Skeletal muscle satellite cell (primary cell): Measurements from ENCODE around the gene SEC14L1.
"Not testable (repeated sequence)": the region's sequence is repeated elsewhere in the genome, so short reads cannot be mapped to it uniquely, and the experiment has no call there.

Source experiments
- H3K27me3 ChIP-seq: 2 replicates; pipeline ENCODE4 v1.7.0; 2013; ENCODE audit warnings: low read length; ENCODE audit not compliant: control insufficient read depth, insufficient read depth
- H3K36me3 ChIP-seq: 2 replicates; pipeline ENCODE4 v1.7.0; 2013; ENCODE audit warnings: mild to moderate bottlenecking, control low read depth, low read length; ENCODE audit not compliant: insufficient read depth
- H3K4me1 ChIP-seq: 2 replicates; pipeline ENCODE4 v1.7.0; 2013; ENCODE audit warnings: low read length; ENCODE audit not compliant: control insufficient read depth, insufficient read depth
- H3K4me2 ChIP-seq: 2 replicates; pipeline ENCODE4 v1.7.0; 2013; ENCODE audit warnings: mild to moderate bottlenecking, low read length
- H3K4me3 ChIP-seq: 2 replicates; pipeline ENCODE4 v1.7.0; 2013; ENCODE audit warnings: low read length
- H3K9ac ChIP-seq: 2 replicates; pipeline ENCODE4 v1.7.0; 2013; ENCODE audit warnings: mild to moderate bottlenecking, low read depth, low read length, moderate library complexity
- H3K9me3 ChIP-seq: replicated peaks from 2 replicates; pipeline ENCODE4 v1.7.0; 2013; ENCODE audit warnings: mild to moderate bottlenecking, control low read depth, low read length

The SEC14L1 gene

GRCh38 chr17:77251622-77252183, 110.9 kb downstream of the SEC14L1 start:
- Histone ChIP-seq H3K4me1 (peaks cover 35% of the 10 kb centered on the region), H3K27me3 (peaks cover 8% of the 10 kb centered on the region), H3K9ac (peak overlapping the region; percentile 4), H3K4me2 (no peak overlapping the region), H3K9me3 (no peaks in the 10 kb centered on the region), H3K36me3 (no peaks in the 10 kb centered on the region), H3K4me3 (no peak overlapping the region)

GRCh38 chr17:77252306-77252705, 111.5 kb downstream of the SEC14L1 start:
- H3K27me3 ChIP-seq, H3K4me3 ChIP-seq, H3K9ac ChIP-seq, H3K9me3 ChIP-seq, H3K36me3 ChIP-seq: not testable (repeated sequence)
- Histone ChIP-seq H3K4me1 (peaks cover 32% of the 10 kb centered on the region), H3K4me2 (peak overlapping the region; percentile 36)

GRCh38 chr17:77253611-77254051, 112.9 kb downstream of the SEC14L1 start:
- peaks cover 2% of the 10 kb centered on the region for H3K27me3 ChIP-seq
- no peaks in the 10 kb centered on the region for H3K9me3 ChIP-seq
- H3K4me3 ChIP-seq: no peak overlapping the region
- H3K4me1 ChIP-seq: peaks cover 31% of the 10 kb centered on the region
- no peaks in the 10 kb centered on the region for H3K36me3 ChIP-seq
- H3K9ac ChIP-seq: no peak overlapping the region
- no peak overlapping the region for H3K4me2 ChIP-seq

- Histone ChIP-seq H3K27me3 (no peaks in the 10 kb centered on the region), H3K4me3 (peak overlapping the region; percentile 16), H3K36me3 (no peaks in the 10 kb centered on the region), H3K9ac (peak overlapping the region; percentile 63), H3K9me3 (no peaks in the 10 kb centered on the region), H3K4me1 (peaks cover 27% of the 10 kb centered on the region), H3K4me2 (peak overlapping the region; percentile 54)
Measured at GRCh38 chr17:77254951-77255825, 114.4 kb downstream of the SEC14L1 start.

- H3K9ac ChIP-seq, H3K36me3 ChIP-seq, H3K4me3 ChIP-seq, H3K9me3 ChIP-seq, H3K27me3 ChIP-seq: not testable (repeated sequence)
- Histone ChIP-seq H3K4me1 (peaks cover 27% of the 10 kb centered on the region), H3K4me2 (peak overlapping the region; percentile 54)
Measured at GRCh38 chr17:77255970-77256369, 115.2 kb downstream of the SEC14L1 start.

- Histone ChIP-seq H3K27me3 (no peaks in the 10 kb centered on the region), H3K9me3 (no peaks in the 10 kb centered on the region), H3K36me3 (no peaks in the 10 kb centered on the region), H3K4me2 (no peak overlapping the region), H3K4me3 (no peak overlapping the region), H3K9ac (no peak overlapping the region), H3K4me1 (peaks cover 27% of the 10 kb centered on the region)
Measured at GRCh38 chr17:77256710-77257109, 115.9 kb downstream of the SEC14L1 start.

GRCh38 chr17:77257169-77257568, 116.4 kb downstream of the SEC14L1 start:
- Histone ChIP-seq H3K4me1 (peaks cover 27% of the 10 kb centered on the region), H3K36me3 (no peaks in the 10 kb centered on the region), H3K9ac (no peak overlapping the region), H3K4me3 (no peak overlapping the region), H3K4me2 (no peak overlapping the region), H3K27me3 (no peaks in the 10 kb centered on the region), H3K9me3 (no peaks in the 10 kb centered on the region)

- peaks cover 21% of the 10 kb centered on the region for H3K4me1 ChIP-seq
- no peaks in the 10 kb centered on the region for H3K27me3 ChIP-seq
- H3K36me3 ChIP-seq: no peaks in the 10 kb centered on the region
- no peak overlapping the region for H3K4me3 ChIP-seq
- no peaks in the 10 kb centered on the region for H3K9me3 ChIP-seq
- no peak overlapping the region for H3K9ac ChIP-seq
- no peak overlapping the region for H3K4me2 ChIP-seq
Measured at GRCh38 chr17:77257596-77258458, 117.1 kb downstream of the SEC14L1 start.

GRCh38 chr17:77258638-77259037, 117.9 kb downstream of the SEC14L1 start:
- Histone ChIP-seq H3K4me2 (no peak overlapping the region), H3K36me3 (no peaks in the 10 kb centered on the region), H3K4me1 (peaks cover 21% of the 10 kb centered on the region), H3K9me3 (no peaks in the 10 kb centered on the region), H3K27me3 (no peaks in the 10 kb centered on the region), H3K9ac (no peak overlapping the region), H3K4me3 (no peak overlapping the region)

GRCh38 chr17:77264617-77265230, 124.0 kb downstream of the SEC14L1 start:
- Histone ChIP-seq H3K9ac (no peak overlapping the region), H3K4me3 (no peak overlapping the region), H3K27me3 (no peaks in the 10 kb centered on the region), H3K4me2 (no peak overlapping the region), H3K4me1 (no peaks in the 10 kb centered on the region), H3K36me3 (no peaks in the 10 kb centered on the region), H3K9me3 (no peaks in the 10 kb centered on the region)

- no peak overlapping the region for H3K4me3 ChIP-seq
- no peak overlapping the region for H3K9ac ChIP-seq
- H3K36me3 ChIP-seq: no peaks in the 10 kb centered on the region
- no peaks in the 10 kb centered on the region for H3K9me3 ChIP-seq
- H3K4me2 ChIP-seq: no peak overlapping the region
- no peaks in the 10 kb centered on the region for H3K4me1 ChIP-seq
- H3K27me3 ChIP-seq: no peaks in the 10 kb centered on the region
Measured at GRCh38 chr17:77266213-77266612, 125.4 kb downstream of the SEC14L1 start.
